Liver (tissue), 9 donors: Measurements from ENCODE around the gene SGSM1. TPM values are rescaled to one million over a fixed set of nuclear protein-coding genes. Genes with fewer than 3 reads are reported as not detected.

Experiments
- DNase-seq: peaks from one replicate; pipeline ENCODE4 v3.0.0-alpha.2; 2017; ENCODE audit warnings: low spot score
- H3K27ac ChIP-seq, 2 donors: one replicate each; pipeline ENCODE4 v1.7.0; 2013; ENCODE audit warnings: inconsistent platforms in 2 of 2, low read length in 2 of 2, control low read depth in 1 of 2, low read depth in 1 of 2, mild to moderate bottlenecking in 1 of 2
- H3K27me3 ChIP-seq, 4 donors: one replicate each; pipeline versions ENCODE4 v1.6.1 to v1.7.0; 2013; ENCODE audit warnings: low read length in 3 of 4, inconsistent platforms in 1 of 4, mild to moderate bottlenecking in 1 of 4, moderate library complexity in 1 of 4; ENCODE audit not compliant: control insufficient read depth in 4 of 4, insufficient read depth in 4 of 4
- H3K36me3 ChIP-seq, 4 donors: one replicate each; pipeline versions ENCODE4 v1.6.1 to v1.7.0; 2013; ENCODE audit warnings: low read length in 3 of 4, mild to moderate bottlenecking in 3 of 4, low read depth in 1 of 4, moderate library complexity in 1 of 4; ENCODE audit not compliant: control insufficient read depth in 4 of 4, insufficient read depth in 3 of 4
- H3K4me1 ChIP-seq, 4 donors: one replicate each; pipeline versions ENCODE4 v1.6.1 to v1.7.0; 2013; ENCODE audit warnings: low read length in 3 of 4, mild to moderate bottlenecking in 3 of 4, moderate library complexity in 1 of 4; ENCODE audit not compliant: control insufficient read depth in 4 of 4, insufficient read depth in 4 of 4
- H3K4me3 ChIP-seq, 3 donors: one replicate each; pipeline versions ENCODE4 v1.6.1 to v1.7.0; 2013; ENCODE audit warnings: low read length in 3 of 3, control low read depth in 1 of 3, low read depth in 1 of 3, mild to moderate bottlenecking in 1 of 3
- H3K9ac ChIP-seq, 2 donors: one replicate each; pipeline ENCODE4 v1.7.0; 2013; ENCODE audit warnings: low read length in 2 of 2, mild to moderate bottlenecking in 2 of 2, moderate library complexity in 2 of 2, control low read depth in 1 of 2, low read depth in 1 of 2
- H3K9me3 ChIP-seq, 4 donors: one replicate each; pipeline versions ENCODE4 v1.6.1 to v1.7.0; 2013; ENCODE audit warnings: low read length in 3 of 4; ENCODE audit not compliant: control insufficient read depth in 4 of 4
- ATF3 ChIP-seq: IDR thresholded peaks from 2 replicates; pipeline ENCODE4 v1.6.1; 2016; ENCODE audit warnings: antibody characterized with exemption
- CTCF ChIP-seq: fragments of 150-350 bp; IDR thresholded peaks from 2 replicates; pipeline ENCODE4 v1.5.1; 2017; ENCODE audit warnings: improper control_type of control experiment, low read depth, low read length; ENCODE audit not compliant: missing input control
- EGR1 ChIP-seq, 2 donors: IDR thresholded peaks; 2 replicates each; pipeline ENCODE4 v1.6.1; 2016 to 2018; ENCODE audit warnings: antibody characterized with exemption in 2 of 2, low read depth in 2 of 2
- FOXA1 ChIP-seq: IDR thresholded peaks from 2 replicates; pipeline ENCODE4 v1.6.1; 2016; ENCODE audit warnings: antibody characterized with exemption
- FOXA2 ChIP-seq: IDR thresholded peaks from 2 replicates; pipeline ENCODE4 v1.6.1; 2016; ENCODE audit warnings: antibody characterized with exemption
- GABPA ChIP-seq, 2 donors: IDR thresholded peaks in 1 of 2; conservative IDR thresholded peaks in 1 of 2; 2 replicates each; pipeline ENCODE4 v1.6.1; 2016; ENCODE audit warnings: antibody characterized with exemption in 2 of 2, mild to moderate bottlenecking in 1 of 2, moderate library complexity in 1 of 2
- HNF4A ChIP-seq, 2 donors: conservative IDR thresholded peaks; 2 replicates each; pipeline ENCODE4 v1.6.1; 2016; ENCODE audit warnings: antibody characterized with exemption in 2 of 2, mild to moderate bottlenecking in 2 of 2
- HNF4G ChIP-seq: IDR thresholded peaks from 2 replicates; pipeline ENCODE4 v1.6.1; 2016; ENCODE audit warnings: antibody characterized with exemption
- JUND ChIP-seq, 2 donors: IDR thresholded peaks; 2 replicates each; pipeline ENCODE4 v1.6.1; 2016; ENCODE audit warnings: antibody characterized with exemption in 2 of 2
- MAX ChIP-seq: IDR thresholded peaks from 2 replicates; pipeline ENCODE4 v1.6.1; 2016; ENCODE audit warnings: antibody characterized with exemption
- NR2F2 ChIP-seq: IDR thresholded peaks from 2 replicates; pipeline ENCODE4 v1.6.1; 2016; ENCODE audit warnings: antibody characterized with exemption
- RAD21 ChIP-seq, 2 donors: IDR thresholded peaks; 2 replicates each; pipeline ENCODE4 v1.6.1; 2016; ENCODE audit warnings: antibody characterized with exemption in 2 of 2, mild to moderate bottlenecking in 2 of 2
- RXRA ChIP-seq, 2 donors: IDR thresholded peaks; 2 replicates each; pipeline ENCODE4 v1.6.1; 2017 to 2018; ENCODE audit warnings: antibody characterized with exemption in 2 of 2, mild to moderate bottlenecking in 1 of 2
- SP1 ChIP-seq: IDR thresholded peaks from 2 replicates; pipeline ENCODE4 v1.6.1; 2018; ENCODE audit warnings: antibody characterized with exemption, mild to moderate bottlenecking
- TAF1 ChIP-seq: conservative IDR thresholded peaks from 2 replicates; pipeline ENCODE4 v1.6.1; 2016; ENCODE audit warnings: antibody characterized with exemption, mild to moderate bottlenecking
- YY1 ChIP-seq: IDR thresholded peaks from 2 replicates; pipeline ENCODE4 v1.6.1; 2016; ENCODE audit warnings: antibody characterized with exemption, mild to moderate bottlenecking
- WGBS: extraction: QIAGEN DNeasy Blood & Tissue Kit; methylation state at CpG from one replicate; pipeline ENCODE4 v1.1.7; 2013; 5-methylcytosine and 5-hydroxymethylcytosine counted together
- polyA plus RNA-seq, 2 donors: library from polyadenylated mRNA; stranded (reverse) in 1 of 2; unstranded in 1 of 2; fragments of 200-250 nt in 1 of 2; fragments of >200 nt in 1 of 2; fragmentation: Nextera tagmentation in 1 of 2; extraction: Ambion mirVana in 1 of 2; gene quantifications; one replicate each; pipeline versions ENCODE4 v1.2.1 to v1.2.3, GENCODE V29; 2013 to 2015
- total RNA-seq, 2 donors: library from RNA; depleted of rRNA; stranded (reverse); fragments of >200 nt; gene quantifications; one replicate each; pipeline ENCODE4 v1.2.3, GENCODE V29; 2014
- TF ChIP-seq, protein P1 (sequence below): IDR thresholded peaks from 2 replicates; pipeline ENCODE4 v1.6.1; 2016; ENCODE audit warnings: antibody characterized with exemption
- TF ChIP-seq, protein P2 (sequence below): IDR thresholded peaks from 2 replicates; pipeline ENCODE4 v1.6.1; 2016; ENCODE audit warnings: antibody characterized with exemption, mild to moderate bottlenecking
- donor health status: healthy.
- donor health status: healthy.
- donor health status: healthy.
- donor health status: healthy.
- donor health status: healthy.

Gene SGSM1
- total and polyA plus RNA-seq, 4 donors: 0.08 to 0.51 (median 0.21) TPM

DNA sequence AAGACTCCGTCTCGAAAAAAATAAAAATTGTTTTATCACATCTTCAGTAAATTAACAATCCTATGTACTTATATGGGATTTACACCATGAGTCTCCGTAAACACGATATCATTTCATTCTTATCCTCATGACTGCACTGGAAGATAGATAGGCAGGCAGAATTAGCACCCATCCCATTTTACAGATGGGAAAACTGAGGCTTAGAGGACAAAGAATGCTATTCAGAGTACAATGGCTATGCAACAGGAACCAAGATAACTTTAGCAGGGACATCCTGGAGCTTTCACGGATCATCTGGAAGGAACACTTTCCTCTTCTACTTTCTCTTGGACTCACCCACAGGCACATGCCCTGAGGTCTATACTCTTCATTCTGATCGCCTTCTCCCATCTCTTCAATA lies 14.6 kb upstream of the SGSM1 start:
- H3K36me3 ChIP-seq: no peaks in the 10 kb centered on the region
- DNase-seq: no peak
- TF ChIP-seq MAX: no peak
- TF ChIP-seq YY1: no peak
- no peak for TF ChIP-seq HNF4G
- TF ChIP-seq, protein P1, sequence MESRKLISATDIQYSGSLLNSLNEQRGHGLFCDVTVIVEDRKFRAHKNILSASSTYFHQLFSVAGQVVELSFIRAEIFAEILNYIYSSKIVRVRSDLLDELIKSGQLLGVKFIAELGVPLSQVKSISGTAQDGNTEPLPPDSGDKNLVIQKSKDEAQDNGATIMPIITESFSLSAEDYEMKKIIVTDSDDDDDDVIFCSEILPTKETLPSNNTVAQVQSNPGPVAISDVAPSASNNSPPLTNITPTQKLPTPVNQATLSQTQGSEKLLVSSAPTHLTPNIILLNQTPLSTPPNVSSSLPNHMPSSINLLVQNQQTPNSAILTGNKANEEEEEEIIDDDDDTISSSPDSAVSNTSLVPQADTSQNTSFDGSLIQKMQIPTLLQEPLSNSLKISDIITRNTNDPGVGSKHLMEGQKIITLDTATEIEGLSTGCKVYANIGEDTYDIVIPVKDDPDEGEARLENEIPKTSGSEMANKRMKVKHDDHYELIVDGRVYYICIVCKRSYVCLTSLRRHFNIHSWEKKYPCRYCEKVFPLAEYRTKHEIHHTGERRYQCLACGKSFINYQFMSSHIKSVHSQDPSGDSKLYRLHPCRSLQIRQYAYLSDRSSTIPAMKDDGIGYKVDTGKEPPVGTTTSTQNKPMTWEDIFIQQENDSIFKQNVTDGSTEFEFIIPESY: no peak
- TF ChIP-seq EGR1 (IDR thresholded peaks at IDR 0.05; ENCODE audit: low read depth in 2 of 2): no peak
- no peak for TF ChIP-seq SP1
- no peak for TF ChIP-seq JUND (IDR thresholded peaks at IDR 0.05)
- no peak for TF ChIP-seq FOXA2
- TF ChIP-seq FOXA1: no peak
- TF ChIP-seq RXRA (IDR thresholded peaks at IDR 0.05): no peak
- TF ChIP-seq CTCF: no peak
- TF ChIP-seq ATF3: no peak
- TF ChIP-seq, protein P2, sequence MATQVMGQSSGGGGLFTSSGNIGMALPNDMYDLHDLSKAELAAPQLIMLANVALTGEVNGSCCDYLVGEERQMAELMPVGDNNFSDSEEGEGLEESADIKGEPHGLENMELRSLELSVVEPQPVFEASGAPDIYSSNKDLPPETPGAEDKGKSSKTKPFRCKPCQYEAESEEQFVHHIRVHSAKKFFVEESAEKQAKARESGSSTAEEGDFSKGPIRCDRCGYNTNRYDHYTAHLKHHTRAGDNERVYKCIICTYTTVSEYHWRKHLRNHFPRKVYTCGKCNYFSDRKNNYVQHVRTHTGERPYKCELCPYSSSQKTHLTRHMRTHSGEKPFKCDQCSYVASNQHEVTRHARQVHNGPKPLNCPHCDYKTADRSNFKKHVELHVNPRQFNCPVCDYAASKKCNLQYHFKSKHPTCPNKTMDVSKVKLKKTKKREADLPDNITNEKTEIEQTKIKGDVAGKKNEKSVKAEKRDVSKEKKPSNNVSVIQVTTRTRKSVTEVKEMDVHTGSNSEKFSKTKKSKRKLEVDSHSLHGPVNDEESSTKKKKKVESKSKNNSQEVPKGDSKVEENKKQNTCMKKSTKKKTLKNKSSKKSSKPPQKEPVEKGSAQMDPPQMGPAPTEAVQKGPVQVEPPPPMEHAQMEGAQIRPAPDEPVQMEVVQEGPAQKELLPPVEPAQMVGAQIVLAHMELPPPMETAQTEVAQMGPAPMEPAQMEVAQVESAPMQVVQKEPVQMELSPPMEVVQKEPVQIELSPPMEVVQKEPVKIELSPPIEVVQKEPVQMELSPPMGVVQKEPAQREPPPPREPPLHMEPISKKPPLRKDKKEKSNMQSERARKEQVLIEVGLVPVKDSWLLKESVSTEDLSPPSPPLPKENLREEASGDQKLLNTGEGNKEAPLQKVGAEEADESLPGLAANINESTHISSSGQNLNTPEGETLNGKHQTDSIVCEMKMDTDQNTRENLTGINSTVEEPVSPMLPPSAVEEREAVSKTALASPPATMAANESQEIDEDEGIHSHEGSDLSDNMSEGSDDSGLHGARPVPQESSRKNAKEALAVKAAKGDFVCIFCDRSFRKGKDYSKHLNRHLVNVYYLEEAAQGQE: no peak
- TF ChIP-seq RAD21 (IDR thresholded peaks at IDR 0.05): no peak
- no peak for TF ChIP-seq NR2F2
- no peak for TF ChIP-seq GABPA (IDR thresholded peaks at IDR 0.05 in 1 of 2, conservative IDR thresholded peaks at IDR 0.05 in 1 of 2)
- no peak for TF ChIP-seq HNF4A (conservative IDR thresholded peaks at IDR 0.05)
- TF ChIP-seq TAF1: no peak
- no peaks in the 10 kb centered on the region for H3K27me3 ChIP-seq
- H3K27ac ChIP-seq: no peak overlapping the region
- no peak overlapping the region for H3K9ac ChIP-seq
- H3K9me3 ChIP-seq: no peaks in the 10 kb centered on the region
- WGBS: 93% methylated on average over 6 of the region's 6 CpGs
- H3K4me3 ChIP-seq: no peak overlapping the region
- no peaks in the 10 kb centered on the region for H3K4me1 ChIP-seq
